ENCODE data around the gene BTBD19.

The BTBD19 gene

GRCh38 chr1:44855742-44856141 lies 47.4 kb downstream of the BTBD19 start:
- no peak for DNase-seq (ENCODE audit: low spot score)

GRCh38 chr1:44857446-44857845 lies 49.1 kb downstream of the BTBD19 start:
- no peak for DNase-seq (ENCODE audit: low spot score)

- no peak for DNase-seq (ENCODE audit: low spot score)
These were observed 52.0 kb downstream of the BTBD19 start for GRCh38 chr1:44860331-44860730.

- no peak for DNase-seq (ENCODE audit: low spot score)
These were observed 52.6 kb downstream of the BTBD19 start for GRCh38 chr1:44860891-44861425.

- DNase-seq (ENCODE audit: low spot score): no peak
These were observed 54.6 kb downstream of the BTBD19 start for GRCh38 chr1:44862829-44863401.

Data from D341Med (cell line).